ENCODE measurements around the gene LRRC45.
A peak's percentile ranks its signal among the peaks of the same experiment; 100 is the strongest.
"Not testable (repeated sequence)": the region's sequence is repeated elsewhere in the genome, so short reads cannot be mapped to it uniquely, and the experiment has no call there.

Gene LRRC45

GRCh38 chr17:82037092-82037888 lies 14.2 kb downstream of the LRRC45 start, which contains the start of gene DCXR:
DCXR (minus strand) TSS chr17:82037697; CDS start chr17:82037682, 15 bp downstream.
- H3K9me3 ChIP-seq (ENCODE audit: insufficient read depth, low read length), result no peaks in the 10 kb centered on the region
- TF ChIP-seq CTCF (IDR thresholded peaks at IDR 0.05; ENCODE audit: low read depth, low read length) (peak; percentile 69), EZH2phosphoT487 (IDR thresholded peaks at IDR 0.05; ENCODE audit: low read depth) (no peak)

GRCh38 chr17:82037889-82038195 lies 14.7 kb downstream of the LRRC45 start:
- Histone ChIP-seq H3K79me2 (ENCODE audit: low read length) (peaks cover 7% of the 10 kb centered on the region), H3K9me3 (ENCODE audit: insufficient read depth, low read length) (no peaks in the 10 kb centered on the region), H3K27me3 (ENCODE audit: low read depth, low read length) (no peaks in the 10 kb centered on the region), H3K36me3 (replicated peaks; ENCODE audit: low read depth, low read length) (peaks cover 7% of the 10 kb centered on the region), H3K4me3 (ENCODE audit: low read length) (peak overlapping the region; percentile 98), H3K4me1 (ENCODE audit: low read length) (peaks cover 19% of the 10 kb centered on the region), H3K27ac (ENCODE audit: low read length) (no peak overlapping the region), H4K20me1 (ENCODE audit: insufficient read depth, low read length) (peaks cover 5% of the 10 kb centered on the region; the same call in 1 of the 2 replicates), H2AFZ (ENCODE audit: low read depth, low read length) (peak overlapping the region; percentile 93), H3K4me2 (ENCODE audit: low read length) (peak overlapping the region; percentile 99), H3K9ac (ENCODE audit: low read length) (peak overlapping the region; percentile 26; the same call in 1 of the 2 replicates)
- TF ChIP-seq CTCF (IDR thresholded peaks at IDR 0.05; ENCODE audit: low read depth, low read length) (no peak), EZH2phosphoT487 (IDR thresholded peaks at IDR 0.05; ENCODE audit: low read depth) (no peak)

More at GRCh38 chr17:82037092-82037888, 14.2 kb downstream of the LRRC45 start, which contains the start of gene DCXR:
- H3K79me2 ChIP-seq (ENCODE audit: low read length), result peaks cover 7% of the 10 kb centered on the region
- no peaks in the 10 kb centered on the region for H3K27me3 ChIP-seq (ENCODE audit: low read depth, low read length)
- peak within 1 kb of the TSS; percentile 72 for H3K9ac ChIP-seq (ENCODE audit: low read length)
- H3K27ac ChIP-seq (ENCODE audit: low read length), result peak within 1 kb of the TSS; percentile 86
- H3K4me2 ChIP-seq (ENCODE audit: low read length), result peak within 1 kb of the TSS; percentile 99
- H3K4me3 ChIP-seq (ENCODE audit: low read length), result peak within 1 kb of the TSS; percentile 98
- peaks cover 7% of the 10 kb centered on the region for H3K36me3 ChIP-seq (replicated peaks; ENCODE audit: low read depth, low read length)
- H2AFZ ChIP-seq (ENCODE audit: low read depth, low read length), result peak within 1 kb of the TSS; percentile 93
- H4K20me1 ChIP-seq (ENCODE audit: insufficient read depth, low read length), result peaks cover 5% of the 10 kb centered on the region; the same call in 1 of the 2 replicates
- H3K4me1 ChIP-seq (ENCODE audit: low read length), result peaks cover 19% of the 10 kb centered on the region

- not testable (repeated sequence) for H2AFZ ChIP-seq (ENCODE audit: low read depth, low read length); H3K9me3 ChIP-seq (ENCODE audit: insufficient read depth, low read length); H4K20me1 ChIP-seq (ENCODE audit: insufficient read depth, low read length); H3K79me2 ChIP-seq (ENCODE audit: low read length); H3K9ac ChIP-seq (ENCODE audit: low read length); H3K4me2 ChIP-seq (ENCODE audit: low read length); H3K27ac ChIP-seq (ENCODE audit: low read length); H3K27me3 ChIP-seq (ENCODE audit: low read depth, low read length); H3K36me3 ChIP-seq (replicated peaks; ENCODE audit: low read depth, low read length); H3K4me3 ChIP-seq (ENCODE audit: low read length)
- H3K4me1 ChIP-seq (ENCODE audit: low read length), result peaks cover 19% of the 10 kb centered on the region
These were observed 15.8 kb downstream of the LRRC45 start for GRCh38 chr17:82038796-82039409.

- Histone ChIP-seq H3K27ac (ENCODE audit: low read length) (no peak overlapping the region), H3K4me3 (ENCODE audit: low read length) (no peak overlapping the region), H3K9ac (ENCODE audit: low read length) (no peak overlapping the region), H3K79me2 (ENCODE audit: low read length) (peaks cover 7% of the 10 kb centered on the region), H4K20me1 (ENCODE audit: insufficient read depth, low read length) (peaks cover 5% of the 10 kb centered on the region; the same call in 1 of the 2 replicates), H3K27me3 (ENCODE audit: low read depth, low read length) (no peaks in the 10 kb centered on the region), H3K9me3 (ENCODE audit: insufficient read depth, low read length) (no peaks in the 10 kb centered on the region), H3K4me2 (ENCODE audit: low read length) (no peak overlapping the region), H2AFZ (ENCODE audit: low read depth, low read length) (no peak overlapping the region), H3K36me3 (replicated peaks; ENCODE audit: low read depth, low read length) (peaks cover 7% of the 10 kb centered on the region), H3K4me1 (ENCODE audit: low read length) (peaks cover 19% of the 10 kb centered on the region)
- TF ChIP-seq CTCF (IDR thresholded peaks at IDR 0.05; ENCODE audit: low read depth, low read length), result no peak
- TF ChIP-seq EZH2phosphoT487 (IDR thresholded peaks at IDR 0.05; ENCODE audit: low read depth), result no peak
These were observed 16.7 kb downstream of the LRRC45 start for GRCh38 chr17:82039695-82040299.
